Measurements from ENCODE around the gene IZUMO3.

GRCh38 chr9:24553183-24553552 is 7.5 kb upstream of the IZUMO3 start:
- TF ChIP-seq CTCF (IDR thresholded peaks at IDR 0.05; ENCODE audit: low read length) (no peak), EZH2 (IDR thresholded peaks at IDR 0.05; ENCODE audit: borderline replicate concordance, low read length) (no peak)
